Measurements from ENCODE around the gene UGT8.

The UGT8 gene

GRCh38 chr4:114598191-114599121, at the start of gene UGT8:
TSS of gene UGT8 (plus strand) at chr4:114598807. CDS start at chr4:114622881, 24,074 bp downstream.
- DNase-seq (ENCODE audit: low read depth in 2 of 2), result peak; percentile 2 to 8
- no peak for TF ChIP-seq CTCF (IDR thresholded peaks at IDR 0.05; ENCODE audit: low read depth, low read length)
- H3K4me3 ChIP-seq (replicated peaks in 1 of 2; ENCODE audit: low read depth in 2 of 2, low read length in 2 of 2), result peak within 1 kb of the TSS; percentile 35 to 37

GRCh38 chr4:114549638-114550037, 49.0 kb upstream of the UGT8 start:
- no peak for TF ChIP-seq CTCF (IDR thresholded peaks at IDR 0.05; ENCODE audit: low read depth, low read length)

GRCh38 chr4:114558446-114559020, 40.1 kb upstream of the UGT8 start:
- no peak overlapping the region for H3K4me3 ChIP-seq (replicated peaks in 1 of 2; ENCODE audit: low read depth in 2 of 2, low read length in 2 of 2)
- TF ChIP-seq CTCF (IDR thresholded peaks at IDR 0.05; ENCODE audit: low read depth, low read length), result no peak
- DNase-seq (ENCODE audit: low read depth in 2 of 2), result peak in 1 of 2 donors; percentile 3

More at GRCh38 chr4:114549638-114550037, 49.0 kb upstream of the UGT8 start:
- no peak for DNase-seq (ENCODE audit: low read depth in 2 of 2)
- H3K4me3 ChIP-seq (replicated peaks in 1 of 2; ENCODE audit: low read depth in 2 of 2, low read length in 2 of 2), result no peak overlapping the region

- DNase-seq (ENCODE audit: low read depth in 2 of 2), result no peak
- no peak for TF ChIP-seq CTCF (IDR thresholded peaks at IDR 0.05; ENCODE audit: low read depth, low read length)
- H3K4me3 ChIP-seq (replicated peaks in 1 of 2; ENCODE audit: low read depth in 2 of 2, low read length in 2 of 2), result no peak overlapping the region
Observed at GRCh38 chr4:114561590-114561989, 37.0 kb upstream of the UGT8 start.

- no peak for DNase-seq (ENCODE audit: low read depth in 2 of 2)
- no peak overlapping the region for H3K4me3 ChIP-seq (replicated peaks in 1 of 2; ENCODE audit: low read depth in 2 of 2, low read length in 2 of 2)
- TF ChIP-seq CTCF (IDR thresholded peaks at IDR 0.05; ENCODE audit: low read depth, low read length), result no peak
Observed at GRCh38 chr4:114562176-114562904, 36.3 kb upstream of the UGT8 start.

GRCh38 chr4:114563536-114564315, 34.9 kb upstream of the UGT8 start:
- no peak overlapping the region for H3K4me3 ChIP-seq (replicated peaks in 1 of 2; ENCODE audit: low read depth in 2 of 2, low read length in 2 of 2)
- DNase-seq (ENCODE audit: low read depth in 2 of 2), result no peak
- TF ChIP-seq CTCF (IDR thresholded peaks at IDR 0.05; ENCODE audit: low read depth, low read length), result no peak
